Hypothalamus (tissue), 51 donors: ENCODE measurements around the gene GGN.
"Not testable (repeated sequence)": the region's sequence is repeated elsewhere in the genome, so short reads cannot be mapped to it uniquely, and the experiment has no call there.

Source experiments
- DNase-seq, 51 donors: peaks; one replicate each; lab custom pipeline; 2025; lab: John Stamatoyannopoulos, UW

The GGN gene

DNA sequence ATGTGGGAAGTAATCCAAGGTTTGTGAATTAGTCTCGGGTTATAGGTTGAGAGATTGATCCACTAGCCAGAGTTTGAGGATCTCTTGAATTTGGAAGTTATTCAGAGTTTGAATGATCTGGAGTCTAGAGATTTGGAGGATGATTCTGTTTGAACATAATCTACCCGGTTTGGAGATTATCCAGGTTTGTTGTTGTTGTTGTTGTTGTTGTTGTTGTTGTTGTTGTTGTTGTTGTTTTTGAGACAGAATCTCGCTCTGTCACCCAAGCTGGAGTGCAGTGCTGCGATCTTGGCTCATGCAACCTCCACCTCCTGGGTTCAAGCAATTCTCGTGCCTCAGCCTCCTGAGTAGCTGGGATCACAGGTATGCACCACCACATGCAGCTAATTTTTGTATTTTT is 24.1 kb upstream of the GGN start:
- not testable (repeated sequence) for DNase-seq

DNA sequence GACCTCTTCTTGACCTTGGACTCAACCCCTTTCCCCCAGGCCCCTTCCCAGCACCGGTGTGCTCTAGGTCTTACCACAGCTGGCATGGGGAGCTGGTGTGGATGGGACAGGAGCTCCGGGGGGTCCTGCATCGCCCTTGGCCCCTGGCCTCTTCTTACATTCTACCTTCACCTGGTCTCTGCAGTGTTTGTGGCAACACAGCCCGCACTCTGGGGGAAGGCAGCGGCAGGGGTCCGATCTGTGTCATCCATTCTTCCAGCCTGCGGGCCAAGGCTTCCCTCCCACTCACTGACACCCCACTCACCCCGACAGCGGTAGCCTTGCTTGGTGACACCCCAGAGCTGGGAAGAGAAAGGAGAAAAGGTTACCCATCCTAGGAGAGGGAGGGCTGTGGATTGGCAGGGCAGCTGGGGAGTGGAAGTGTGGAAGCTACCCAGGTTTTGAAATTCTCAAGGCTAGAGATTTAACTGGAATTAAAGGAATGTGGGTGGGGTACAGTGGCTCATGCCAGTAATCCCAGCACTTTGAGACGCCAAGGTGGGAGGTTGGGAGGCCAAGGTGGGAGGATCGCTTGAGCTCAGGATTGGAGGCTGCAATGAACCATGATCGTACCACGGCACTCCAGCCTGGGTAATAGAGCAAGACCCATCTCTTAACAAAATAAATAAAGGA is 23.3 kb upstream of the GGN start:
- no peak for DNase-seq

DNA sequence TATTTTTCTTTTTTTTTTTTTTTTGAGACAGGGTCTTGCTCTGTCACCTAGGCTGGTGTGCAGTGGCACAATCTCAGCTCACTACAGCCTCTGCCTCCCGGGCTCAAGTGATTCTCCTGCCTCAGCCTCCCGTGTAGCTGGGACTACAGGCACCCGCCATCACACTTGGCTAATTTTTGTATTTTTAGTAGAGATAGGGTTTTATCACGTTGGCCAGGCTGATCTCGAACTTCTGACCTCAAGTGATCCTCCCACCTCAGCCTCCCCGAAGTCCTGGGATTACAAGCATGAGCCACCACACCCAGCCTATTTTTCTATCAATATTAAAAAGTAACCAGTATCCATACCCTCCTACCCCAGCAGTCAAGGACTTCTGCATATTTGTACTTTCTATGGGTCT is 22.6 kb upstream of the GGN start:
- not testable (repeated sequence) for DNase-seq

DNA sequence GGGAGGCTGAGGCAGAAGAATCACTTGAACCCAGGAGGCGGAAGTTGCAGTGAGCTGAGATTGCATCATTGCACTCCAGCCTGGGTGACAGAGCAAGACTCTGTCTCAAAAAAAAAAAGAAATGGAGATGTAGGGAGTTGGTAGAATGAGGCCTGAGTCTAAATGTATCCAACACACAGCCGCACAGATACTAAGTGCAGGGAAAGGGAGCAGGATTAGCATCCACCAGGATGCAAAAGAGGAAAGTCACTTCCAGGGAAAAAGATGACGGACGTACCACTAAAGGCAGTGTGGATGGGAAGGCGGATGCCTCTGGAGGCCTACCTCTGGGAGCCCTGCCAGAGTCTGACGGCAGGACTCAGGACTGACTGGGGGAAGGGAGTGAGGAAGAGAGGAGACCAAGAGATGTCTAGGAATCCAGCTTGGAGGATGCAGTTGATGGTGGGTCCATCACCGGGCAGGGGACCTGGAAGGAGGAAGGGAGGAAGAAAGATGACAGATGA is 21.8 kb upstream of the GGN start:
- peak in 1 of 51 donors; percentile 8 for DNase-seq

DNA sequence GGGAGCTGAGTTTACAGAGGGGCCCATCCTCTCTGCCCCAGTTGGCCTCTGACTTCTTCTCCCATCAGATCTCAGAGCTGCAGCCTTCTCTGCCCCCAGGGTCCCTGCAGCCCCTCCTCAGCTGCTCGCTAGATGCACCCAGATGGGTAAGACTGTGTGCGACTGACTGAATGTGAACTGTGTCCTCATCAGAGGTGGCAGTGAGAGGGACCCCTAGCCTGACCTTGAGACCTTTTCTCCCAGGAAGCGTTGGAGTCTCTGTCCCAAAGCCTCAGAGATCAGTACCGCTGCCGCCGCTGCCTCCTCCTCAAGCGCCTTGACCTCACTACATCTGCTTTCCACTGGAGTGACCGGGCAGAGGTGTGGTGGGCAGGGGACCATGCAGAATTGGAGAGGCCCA is 17.4 kb upstream of the GGN start:
- DNase-seq: no peak

DNA sequence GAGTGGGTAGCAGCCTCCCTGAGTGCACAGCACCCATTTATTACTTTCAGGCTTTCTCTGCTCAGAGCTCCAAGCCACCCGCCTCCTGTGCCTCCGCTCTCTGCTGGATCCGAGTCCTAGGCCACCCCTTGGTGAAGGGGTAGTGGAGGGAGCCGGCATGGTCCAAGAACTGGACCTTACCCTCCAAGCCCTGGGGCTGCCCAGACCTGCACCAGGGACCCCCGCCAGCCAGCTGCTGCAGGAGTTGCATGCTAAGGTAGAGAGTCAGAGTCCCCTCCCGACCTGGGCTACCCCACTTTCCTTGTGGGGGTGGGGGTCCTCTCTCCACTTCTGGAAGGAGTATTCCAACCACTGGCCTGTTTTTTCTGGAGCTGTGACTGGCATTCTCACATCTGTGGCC is 17.0 kb upstream of the GGN start:
- no peak for DNase-seq

DNA sequence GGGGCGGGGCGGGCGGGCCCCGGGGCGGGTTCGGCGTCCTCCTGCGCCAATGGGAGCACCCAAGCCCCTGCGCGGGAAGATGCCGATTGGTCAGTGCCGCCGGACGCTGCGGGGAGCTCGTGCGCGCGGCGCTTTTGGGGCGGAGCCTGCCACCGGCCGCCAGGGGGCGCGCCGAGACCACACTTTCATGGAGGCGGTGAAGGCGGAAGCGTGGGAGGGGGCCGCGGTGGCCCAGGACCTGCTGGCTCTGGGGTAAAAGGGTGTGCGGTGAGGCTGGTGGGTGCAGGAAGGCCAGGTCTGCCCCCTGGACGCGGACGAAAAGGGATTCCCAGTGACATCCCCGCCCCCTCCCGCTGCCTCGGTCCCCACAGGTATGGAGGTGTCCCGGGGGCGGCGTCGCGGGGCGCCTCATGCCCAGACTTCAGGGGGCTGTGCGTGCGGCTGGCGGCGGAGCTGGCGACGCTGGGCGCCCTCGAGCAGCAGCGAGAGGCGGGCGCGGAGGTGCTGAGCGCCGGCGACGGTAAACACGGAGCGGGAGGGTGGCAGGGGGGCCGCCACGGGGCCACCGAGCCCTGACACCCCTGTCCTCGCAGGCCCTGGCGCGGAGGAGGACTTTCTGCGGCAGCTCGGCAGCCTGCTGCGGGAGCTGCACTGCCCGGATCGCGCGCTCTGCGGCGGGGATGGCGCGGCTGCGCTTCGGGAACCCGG is 15.3 kb upstream of the GGN start, which contains the start of gene FAM98C:
TSS of gene FAM98C (plus strand) at position 127 of the 708 bp plus-strand sequence. CDS start at position 188, 61 bp downstream.
- DNase-seq: peak; percentile 41 to 99 (median 95)

DNA sequence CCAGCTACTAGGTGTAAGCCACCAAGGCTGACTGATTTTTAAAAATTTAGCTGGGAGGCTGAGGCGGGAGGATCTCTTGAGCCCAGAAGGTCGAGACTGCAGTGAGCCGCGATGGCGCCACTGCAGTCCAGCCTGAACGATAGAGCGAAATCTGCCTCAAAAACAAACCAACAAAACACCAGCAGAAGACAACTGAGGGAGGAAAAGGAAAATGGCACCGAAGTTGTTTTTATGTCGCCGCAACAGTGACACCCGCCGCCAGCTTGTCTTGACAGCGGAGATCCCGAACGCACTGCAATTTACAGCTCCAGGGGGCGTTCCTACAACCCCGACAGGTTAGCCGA is 14.8 kb upstream of the GGN start:
- DNase-seq: no peak

DNA sequence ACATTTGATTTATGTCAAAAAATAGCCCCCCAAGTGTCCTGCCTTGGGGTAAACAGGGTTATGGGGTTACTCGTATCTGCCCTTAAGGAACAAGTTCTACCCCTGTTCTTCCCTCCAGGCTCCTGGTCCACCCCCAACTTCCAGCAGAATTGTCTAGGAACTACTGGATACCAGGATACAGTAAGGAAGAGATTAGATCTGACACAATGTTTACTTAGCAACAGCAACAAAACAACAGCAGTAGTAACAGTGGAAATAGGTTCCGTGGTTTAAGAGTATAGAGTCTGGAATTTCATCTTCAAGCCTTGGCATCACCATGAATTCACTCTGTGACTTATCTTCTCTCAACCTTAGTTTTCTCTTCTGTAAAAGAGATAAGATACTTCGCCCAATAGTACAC is 13.3 kb upstream of the GGN start:
- no peak for DNase-seq

DNA sequence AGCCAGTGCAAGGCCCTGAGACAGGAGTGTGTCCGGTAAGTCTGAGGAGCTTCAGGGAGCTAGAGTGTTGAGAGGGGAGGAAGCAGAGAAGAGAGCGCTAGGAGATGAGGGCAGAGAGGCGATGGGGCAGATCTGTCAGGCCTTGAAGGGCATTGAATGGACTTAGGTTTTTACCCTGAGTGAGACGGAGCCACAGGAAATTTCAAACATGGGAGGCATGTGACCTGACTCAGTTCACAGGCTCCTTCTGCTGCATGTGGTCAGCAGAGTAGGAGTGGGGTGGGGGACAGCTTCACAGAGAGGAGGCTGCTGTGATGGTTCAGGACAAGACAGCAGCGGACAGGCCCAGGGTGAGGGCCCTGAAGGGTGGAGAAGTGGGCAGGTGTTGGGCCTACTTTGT is 12.5 kb upstream of the GGN start:
- no peak for DNase-seq

DNA sequence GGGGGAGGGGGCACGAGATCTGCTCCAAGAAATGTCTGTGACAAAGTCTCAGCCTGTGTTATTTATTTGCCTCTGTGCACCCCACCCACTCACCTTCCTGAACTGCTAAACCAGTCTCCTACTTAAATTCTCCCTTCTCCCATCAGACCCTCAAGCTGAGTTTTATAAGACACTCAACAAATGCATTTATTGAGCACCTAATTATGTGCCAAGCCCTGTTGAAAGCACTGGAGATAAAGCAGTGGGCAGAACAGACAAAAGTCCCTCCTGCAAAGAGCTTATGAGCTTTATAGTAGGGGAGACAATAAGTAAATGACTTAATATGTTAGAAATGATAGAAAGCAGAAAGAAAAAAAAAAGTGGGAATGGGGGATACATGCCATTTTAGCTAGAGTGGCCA is 11.7 kb upstream of the GGN start:
- no peak for DNase-seq

DNA sequence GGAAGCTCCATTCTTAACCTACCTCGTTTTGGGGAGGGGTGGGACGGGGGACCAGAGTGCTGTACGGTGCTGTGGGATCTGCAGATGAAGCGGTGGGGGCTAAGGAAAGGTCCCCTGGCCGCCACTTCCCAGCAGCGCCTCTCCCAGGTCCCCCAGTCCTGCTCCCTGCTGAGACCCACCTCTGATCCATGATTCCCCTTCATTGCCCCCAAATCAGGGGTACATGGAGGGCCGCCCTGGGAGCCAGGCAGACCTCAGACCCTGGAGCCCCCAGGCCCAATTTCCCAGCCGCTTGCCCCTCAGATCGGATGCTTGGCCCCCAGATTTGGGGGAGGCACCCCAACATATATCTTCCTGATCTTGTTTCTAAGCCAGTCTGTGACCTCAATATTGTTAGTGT is 11.2 kb upstream of the GGN start:
- no peak for DNase-seq

DNA sequence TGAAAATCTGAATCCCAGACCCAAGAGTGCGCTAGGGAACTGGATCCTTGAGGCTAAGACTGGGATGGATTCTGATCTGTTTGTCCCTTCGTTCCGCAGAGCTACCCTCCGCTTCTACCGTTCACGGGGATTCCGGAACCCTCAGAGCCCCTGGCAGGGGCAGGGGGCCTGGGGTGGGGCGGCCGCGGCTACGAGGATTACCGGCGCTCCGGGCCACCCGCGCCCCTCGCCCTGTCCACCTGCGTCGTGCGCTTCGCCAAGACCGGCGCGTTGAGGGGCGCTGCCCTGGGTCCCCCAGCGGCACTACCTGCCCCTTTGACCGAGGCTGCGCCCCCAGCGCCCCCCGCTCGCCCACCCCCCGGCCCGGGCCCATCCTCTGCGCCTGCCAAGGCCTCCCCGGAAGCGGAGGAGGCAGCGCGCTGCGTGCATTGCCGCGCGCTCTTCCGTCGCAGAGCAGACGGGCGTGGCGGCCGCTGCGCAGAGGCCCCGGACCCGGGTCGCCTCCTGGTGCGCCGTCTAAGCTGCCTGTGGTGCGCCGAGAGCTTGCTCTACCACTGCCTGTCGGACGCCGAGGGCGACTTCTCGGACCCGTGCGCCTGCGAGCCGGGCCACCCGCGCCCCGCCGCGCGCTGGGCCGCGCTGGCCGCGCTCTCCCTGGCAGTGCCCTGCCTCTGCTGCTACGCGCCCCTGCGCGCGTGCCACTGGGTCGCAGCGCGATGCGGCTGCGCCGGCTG is 7.7 kb upstream of the GGN start:
- DNase-seq: no peak

DNA sequence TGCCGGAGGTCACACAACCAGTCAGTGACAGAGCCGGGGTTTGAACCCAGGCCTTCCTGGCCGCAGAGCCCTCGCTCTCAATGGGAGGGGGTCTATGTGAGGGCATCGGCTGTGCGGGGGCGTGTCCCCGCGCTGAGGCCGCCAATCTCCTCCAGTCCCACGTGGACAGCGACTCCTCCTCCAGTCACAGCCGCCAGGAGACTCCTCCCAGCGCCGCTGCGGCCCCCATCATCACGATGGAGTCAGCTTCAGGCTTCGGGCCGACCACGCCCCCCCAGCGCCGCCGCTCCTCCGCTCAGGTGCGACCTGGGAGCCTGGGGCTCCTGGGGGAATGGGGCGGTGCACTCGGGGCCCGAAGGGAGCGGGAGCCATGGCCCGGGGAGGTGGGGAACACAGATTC is 6.7 kb upstream of the GGN start:
- DNase-seq: no peak

DNA sequence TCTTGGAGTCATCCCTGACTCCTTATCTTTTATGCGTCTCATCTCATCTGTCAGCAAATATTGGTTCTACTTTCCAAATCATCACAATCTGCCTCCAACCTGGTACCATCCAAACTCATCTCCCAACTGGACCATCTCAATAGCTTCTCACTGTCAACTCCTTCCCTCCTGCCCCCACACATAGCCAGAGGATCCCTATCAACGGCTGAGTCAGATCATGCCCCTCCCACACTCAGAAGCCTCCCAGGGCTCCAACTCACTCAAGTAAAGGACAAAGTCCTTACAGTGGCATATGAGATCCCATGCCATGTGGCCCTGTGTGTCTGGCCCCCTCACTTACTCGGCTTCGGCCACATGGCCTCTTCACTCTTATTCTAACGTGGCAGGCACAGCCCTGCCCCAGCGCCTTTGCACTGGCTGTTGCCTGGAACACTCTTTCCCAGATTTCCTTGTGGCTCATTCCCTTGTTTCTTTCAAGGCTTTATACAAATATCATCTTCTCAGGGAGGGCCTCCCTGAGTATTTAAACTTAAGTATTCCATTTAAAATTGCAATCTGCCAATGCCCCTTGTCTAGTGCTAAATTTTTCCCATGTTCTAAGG is 5.0 kb upstream of the GGN start:
- DNase-seq: peak in 1 of 51 donors; percentile 8

DNA sequence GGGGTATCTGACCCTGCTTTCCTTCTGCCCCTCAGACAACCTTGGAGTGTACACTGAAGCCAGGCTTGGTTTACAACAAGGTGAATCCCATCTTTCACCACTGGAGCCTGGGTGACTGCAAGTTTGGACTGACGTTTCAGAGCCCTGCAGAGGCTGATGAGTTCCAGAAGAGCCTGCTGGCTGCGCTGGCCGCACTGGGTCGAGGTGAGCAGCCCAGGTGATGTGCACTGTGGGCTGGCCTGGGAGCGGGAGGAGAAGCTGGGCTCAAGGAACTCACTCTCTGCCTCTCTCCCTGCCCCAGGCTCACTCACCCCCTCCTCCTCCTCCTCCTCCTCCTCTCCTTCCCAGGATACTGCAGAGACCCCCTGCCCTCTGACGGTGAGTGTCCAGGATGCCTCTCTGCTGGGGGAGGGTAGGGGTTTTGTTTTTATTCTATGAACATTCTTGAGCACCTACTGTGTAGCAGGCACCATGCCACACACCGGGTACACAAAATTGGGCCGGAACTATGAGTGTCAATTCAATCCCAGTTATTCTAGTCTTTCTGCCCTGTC is 4.2 kb upstream of the GGN start:
- no peak for DNase-seq

DNA sequence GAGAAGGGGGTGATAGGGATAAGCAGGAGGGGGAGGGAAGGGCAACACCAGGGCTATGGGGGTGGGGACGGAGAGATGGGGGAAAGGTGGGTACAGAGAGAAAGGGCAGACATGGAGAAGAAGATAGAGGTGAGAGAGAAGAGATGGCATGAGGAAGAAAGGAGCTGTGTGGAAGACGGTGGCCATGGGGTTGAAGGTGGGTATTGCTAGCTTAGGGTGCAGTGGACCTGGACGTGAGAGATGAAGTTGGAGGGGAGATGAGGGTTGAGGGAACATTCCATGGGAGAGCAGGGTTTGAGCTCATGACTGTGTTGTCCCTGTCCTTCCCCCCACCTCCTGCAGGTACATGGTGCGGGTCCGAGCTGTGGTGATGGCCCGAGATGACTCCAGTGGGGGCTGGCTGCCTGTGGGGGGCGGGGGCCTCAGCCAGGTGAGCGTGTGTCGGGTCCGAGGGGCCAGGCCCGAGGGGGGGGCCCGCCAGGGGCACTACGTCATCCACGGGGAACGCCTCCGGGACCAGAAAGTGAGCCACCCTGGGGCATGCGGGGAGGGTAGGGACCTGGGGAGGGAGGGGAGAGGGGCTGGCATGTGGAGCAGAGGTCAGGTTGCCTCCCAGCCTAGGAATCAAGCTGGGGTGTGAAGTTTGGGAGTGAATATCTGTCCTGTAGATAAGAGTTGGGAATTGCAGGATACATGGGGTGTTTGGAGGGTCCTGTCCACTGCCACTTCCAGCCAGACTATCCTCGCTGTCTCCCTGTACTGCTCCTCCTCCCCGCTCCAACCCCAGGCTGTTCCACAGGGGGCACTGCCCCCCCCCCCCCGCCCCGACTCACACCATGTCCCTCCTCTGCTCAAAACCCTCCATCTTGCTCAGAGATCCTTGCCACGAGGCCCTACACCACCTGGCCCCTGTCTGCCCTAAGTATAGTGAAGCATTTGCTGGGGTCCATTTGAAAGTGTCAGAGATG is 2.4 kb upstream of the GGN start:
- DNase-seq: no peak

DNA sequence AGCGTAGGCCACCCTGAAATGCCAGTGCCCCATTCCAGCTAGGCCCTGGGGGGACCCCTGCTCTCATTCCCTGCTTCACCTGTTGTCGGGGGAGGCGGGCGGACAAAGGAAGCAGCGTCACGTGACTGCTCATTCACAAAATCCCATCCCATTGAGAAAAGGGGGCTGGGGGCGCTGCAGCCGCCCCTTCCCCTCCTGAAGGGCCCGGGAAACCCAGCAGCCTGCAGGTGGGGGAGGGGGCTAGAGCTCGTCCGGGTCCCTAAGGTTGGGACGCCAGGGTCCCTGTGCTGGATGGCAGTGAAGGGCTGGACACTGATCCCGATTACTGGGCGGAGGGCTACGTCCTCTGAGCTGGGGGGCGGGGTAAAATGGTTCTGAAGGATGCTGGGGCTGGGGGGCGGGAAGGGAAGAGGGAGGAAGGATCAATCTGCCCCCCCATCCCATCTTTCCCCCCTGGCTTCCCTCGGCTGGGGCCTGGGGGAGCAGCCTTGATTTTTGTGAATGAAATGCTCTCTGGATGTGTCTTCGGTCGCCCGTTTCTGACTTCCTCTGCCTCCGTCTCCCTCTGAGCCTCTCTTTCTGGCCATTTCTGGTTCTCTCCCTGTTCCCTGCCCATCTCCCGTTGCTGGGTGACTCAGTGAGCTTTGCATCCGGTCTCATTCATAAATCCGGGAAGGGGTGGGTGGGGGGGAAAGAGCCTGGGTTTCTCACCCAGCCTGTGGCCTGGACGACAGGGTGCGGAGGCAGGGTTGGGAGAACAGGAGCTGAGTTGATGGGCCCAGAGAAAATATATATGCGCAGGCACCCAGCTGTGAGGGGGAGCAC is 1.5 kb upstream of the GGN start:
- peak in 20 of 51 donors; percentile 6 to 61 (median 30) for DNase-seq
